ENCODE results near the gene CCDC148.

DNA sequence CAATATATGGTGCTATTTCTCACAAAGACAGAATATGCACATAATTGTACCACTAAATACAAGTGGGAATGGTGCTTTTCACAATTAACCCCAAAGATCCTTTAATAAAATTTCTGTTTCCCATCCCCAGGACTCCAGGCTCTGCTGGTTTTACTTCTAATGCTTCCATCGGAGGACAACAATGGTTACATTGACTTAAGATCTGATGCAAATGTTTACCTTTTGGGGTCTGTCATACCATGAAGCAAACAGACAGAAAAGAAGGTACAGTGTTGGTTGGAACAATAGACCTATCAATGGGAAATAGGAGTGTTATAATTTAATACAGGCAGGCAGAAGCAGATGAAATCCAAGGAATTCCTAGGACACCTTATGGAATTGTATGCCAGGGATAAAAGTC, 249.2 kb downstream of the CCDC148 start:
- TF ChIP-seq CTCF (conservative IDR thresholded peaks at IDR 0.05; ENCODE audit: low read depth in 2 of 2) (no peak), STAT1 (IDR thresholded peaks at IDR 0.05; ENCODE audit: unreplicated experiment) (no peak), EZH2 (IDR thresholded peaks at IDR 0.05; ENCODE audit: low read depth, unreplicated experiment) (no peak), EZH2phosphoT487 (IDR thresholded peaks at IDR 0.05; ENCODE audit: unreplicated experiment) (no peak)

Measured in GM23338 (cell line).